ENCODE measurements around the gene ZCCHC14.
"Not testable (repeated sequence)": the region's sequence is repeated elsewhere in the genome, so short reads cannot be mapped to it uniquely, and the experiment has no call there.

Gene ZCCHC14

GRCh38 chr16:87493608-87494280, 920 bp upstream of the ZCCHC14 start:
- Histone ChIP-seq H3K4me3 (ENCODE audit: low read depth in 1 of 2, low read length in 1 of 2) (peak overlapping the region; percentile 66 to 79), H3K27me3 (peaks cover 87% of the 10 kb centered on the region), H3K27ac (no peak overlapping the region), H3K9me3 (no peaks in the 10 kb centered on the region), H3K4me1 (ENCODE audit: control insufficient read depth in 1 of 2, insufficient read depth in 1 of 2, low read depth in 1 of 2, low read length in 1 of 2) (peaks cover 22 to 29% of the 10 kb centered on the region in 2 experiments), H3K36me3 (no peaks in the 10 kb centered on the region)
- TF ChIP-seq CTCF (IDR thresholded peaks at IDR 0.05): no peak

GRCh38 chr16:87492291-87492630, 563 bp downstream of the ZCCHC14 start:
- peak overlapping the region in 1 of 2 experiments; percentile 66 for H3K4me3 ChIP-seq (ENCODE audit: low read depth in 1 of 2, low read length in 1 of 2)
- H3K27me3 ChIP-seq: peaks cover 72% of the 10 kb centered on the region
- H3K4me1 ChIP-seq (ENCODE audit: control insufficient read depth in 1 of 2, insufficient read depth in 1 of 2, low read depth in 1 of 2, low read length in 1 of 2): peaks cover 22 to 36% of the 10 kb centered on the region in 2 experiments
- TF ChIP-seq CTCF (IDR thresholded peaks at IDR 0.05): no peak
- no peaks in the 10 kb centered on the region for H3K36me3 ChIP-seq
- no peaks in the 10 kb centered on the region for H3K9me3 ChIP-seq
- no peak overlapping the region for H3K27ac ChIP-seq

GRCh38 chr16:87491522-87492290, 1.1 kb downstream of the ZCCHC14 start:
- Histone ChIP-seq H3K4me1 (ENCODE audit: control insufficient read depth in 1 of 2, insufficient read depth in 1 of 2, low read depth in 1 of 2, low read length in 1 of 2) (peaks cover 22 to 37% of the 10 kb centered on the region in 2 experiments), H3K27me3 (peaks cover 66% of the 10 kb centered on the region), H3K27ac (no peak overlapping the region), H3K4me3 (ENCODE audit: low read depth in 1 of 2, low read length in 1 of 2) (peak overlapping the region; percentile 45 to 52), H3K36me3 (no peaks in the 10 kb centered on the region), H3K9me3 (no peaks in the 10 kb centered on the region)
- TF ChIP-seq CTCF (IDR thresholded peaks at IDR 0.05): no peak

GRCh38 chr16:87490799-87491521, 1.9 kb downstream of the ZCCHC14 start:
- not testable (repeated sequence) for H3K9me3 ChIP-seq; H3K27ac ChIP-seq; H3K4me3 ChIP-seq (ENCODE audit: low read depth in 1 of 2, low read length in 1 of 2); H3K36me3 ChIP-seq
- Histone ChIP-seq H3K27me3 (peaks cover 59% of the 10 kb centered on the region), H3K4me1 (ENCODE audit: control insufficient read depth in 1 of 2, insufficient read depth in 1 of 2, low read depth in 1 of 2, low read length in 1 of 2) (peaks cover 22 to 34% of the 10 kb centered on the region in 2 experiments)

- Histone ChIP-seq H3K27me3 (peaks cover 53% of the 10 kb centered on the region), H3K9me3 (no peaks in the 10 kb centered on the region), H3K4me3 (ENCODE audit: low read depth in 1 of 2, low read length in 1 of 2) (no peak overlapping the region), H3K36me3 (no peaks in the 10 kb centered on the region), H3K4me1 (ENCODE audit: control insufficient read depth in 1 of 2, insufficient read depth in 1 of 2, low read depth in 1 of 2, low read length in 1 of 2) (peaks cover 22 to 34% of the 10 kb centered on the region in 2 experiments), H3K27ac (no peak overlapping the region)
- TF ChIP-seq CTCF (IDR thresholded peaks at IDR 0.05): no peak
Measured at GRCh38 chr16:87490096-87490798, 2.6 kb downstream of the ZCCHC14 start.

Measured in neutrophil (primary cell).